Activated CD8-positive, alpha-beta memory T cell treated with anti-CD3 and anti-CD28 coated beads, Interleukin-2, amount 50 U/mL, for 48 hours (primary cell): ENCODE data around the gene MACROD2.

Source experiments
- DNase-seq: peaks from one replicate; pipeline ENCODE4 v3.0.0-alpha.2; 2020

MACROD2 gene

GRCh38 chr20:14838663-14839628, 843.6 kb downstream of the MACROD2 start:
- no peak for DNase-seq

GRCh38 chr20:14845199-14846160, 850.2 kb downstream of the MACROD2 start:
- no peak for DNase-seq

- no peak for DNase-seq
Measured at GRCh38 chr20:14848806-14849205, 853.5 kb downstream of the MACROD2 start.

GRCh38 chr20:14853079-14853478, 857.8 kb downstream of the MACROD2 start:
- DNase-seq = no peak

- no peak for DNase-seq
Measured at GRCh38 chr20:14855171-14855570, 859.9 kb downstream of the MACROD2 start.

GRCh38 chr20:14859627-14860026, 864.3 kb downstream of the MACROD2 start:
- DNase-seq = no peak

GRCh38 chr20:14860410-14860814, 865.1 kb downstream of the MACROD2 start:
- no peak for DNase-seq

GRCh38 chr20:14861028-14861699, 865.8 kb downstream of the MACROD2 start:
- DNase-seq = no peak

- DNase-seq = no peak
Measured at GRCh38 chr20:14865169-14865568, 869.9 kb downstream of the MACROD2 start.

- no peak for DNase-seq
Measured at GRCh38 chr20:14865731-14866130, 870.4 kb downstream of the MACROD2 start.

GRCh38 chr20:14866841-14867514, 871.7 kb downstream of the MACROD2 start:
- DNase-seq = no peak

GRCh38 chr20:14877301-14878028, 882.1 kb downstream of the MACROD2 start:
- no peak for DNase-seq

GRCh38 chr20:14878676-14879019, 883.3 kb downstream of the MACROD2 start:
- DNase-seq = no peak

GRCh38 chr20:14879020-14879697, 883.8 kb downstream of the MACROD2 start:
- DNase-seq = no peak

- DNase-seq = no peak
Measured at GRCh38 chr20:14879839-14880238, 884.5 kb downstream of the MACROD2 start.

GRCh38 chr20:14881518-14881917, 886.2 kb downstream of the MACROD2 start:
- DNase-seq = no peak

- no peak for DNase-seq
Measured at GRCh38 chr20:14882157-14882556, 886.8 kb downstream of the MACROD2 start.

- DNase-seq = no peak
Measured at GRCh38 chr20:14882846-14883245, 887.5 kb downstream of the MACROD2 start.

GRCh38 chr20:14883324-14883723, 888.0 kb downstream of the MACROD2 start:
- DNase-seq = no peak

- DNase-seq = no peak
Measured at GRCh38 chr20:14885661-14886060, 890.3 kb downstream of the MACROD2 start.

- no peak for DNase-seq
Measured at GRCh38 chr20:14888134-14888533, 892.8 kb downstream of the MACROD2 start.
